Left lung (tissue), 10 donors: ENCODE results near the gene CRB2. TPM values are rescaled to one million over a fixed set of nuclear protein-coding genes. Genes with fewer than 3 reads are reported as not detected.
A peak's percentile ranks its signal among the peaks of the same experiment; 100 is the strongest.

Experiments
- ATAC-seq: fragments of 200-7000 bp; cut with Tn5 transposase; one replicate; pipeline ENCODE4 v1.9.1; 2020; ENCODE audit warnings: moderate library complexity
- DNase-seq, 4 donors: peaks; one replicate each; pipeline ENCODE4 v3.0.0-alpha.2; 2013 to 2020
- H3K27ac ChIP-seq, 2 donors: fragments of 200-600 bp; sonication (generic) in 1 of 2; one replicate each; pipeline versions ENCODE4 v1.5.0 to v1.8.0; 2020 to 2021
- H3K27me3 ChIP-seq, 2 donors: fragments of 200-600 bp; sonication (generic) in 1 of 2; one replicate each; pipeline versions ENCODE4 v1.5.0 to v1.8.0; 2020 to 2021
- H3K36me3 ChIP-seq, 2 donors: fragments of 200-600 bp; sonication (generic) in 1 of 2; one replicate each; pipeline versions ENCODE4 v1.5.0 to v1.8.0; 2020 to 2021
- H3K4me1 ChIP-seq, 2 donors: fragments of 200-600 bp; one replicate each; pipeline ENCODE4 v1.8.0; 2021
- H3K4me3 ChIP-seq, 2 donors: fragments of 200-600 bp; sonication (generic) in 1 of 2; one replicate each; pipeline versions ENCODE4 v1.5.0 to v1.8.0; 2020 to 2021; ENCODE audit warnings: mild to moderate bottlenecking in 1 of 2
- H3K9me3 ChIP-seq, 2 donors: fragments of 200-600 bp; sonication (generic) in 1 of 2; one replicate each; pipeline versions ENCODE4 v1.5.0 to v1.8.0; 2020 to 2021
- intact Hi-C, 2 donors: fragments of 100-400 bp; cut with DNase I; formaldehyde crosslinking; loops; one replicate each; pipeline versions ENCODE4 v1.11.2 to v1.14.2; 2022
- polyA plus RNA-seq, 6 donors: library from polyadenylated mRNA; unstranded; fragments of 120-200 nt; gene quantifications; one replicate each; pipeline ENCODE4 v1.2.1, GENCODE V29; 2013; ENCODE audit not compliant: insufficient read length in 6 of 6
- total RNA-seq, 2 donors: library from RNA; stranded (reverse); fragmentation: NEBNext Ultra II Directional; extraction: Animal tissue kit (Norgen Biotek cat#: 25700); gene quantifications; one replicate each; pipeline ENCODE4 v1.2.1, GENCODE V29; 2021
- TF ChIP-seq, protein P1 (sequence below), 2 donors: fragments of 200-600 bp; sonication (generic) in 1 of 2; IDR thresholded peaks; one replicate each; pipeline versions ENCODE4 v1.5.0 to v1.8.0; 2021; ENCODE audit warnings: antibody characterized with exemption in 2 of 2
- donor health status: DM: no; HTN: yes; CAD: no.
- donor health status: DM: no; HTN: no; CAD: no.

Gene CRB2
- total and polyA plus RNA-seq, 8 donors = 0.08 to 0.58 (median 0.34) TPM

DNA sequence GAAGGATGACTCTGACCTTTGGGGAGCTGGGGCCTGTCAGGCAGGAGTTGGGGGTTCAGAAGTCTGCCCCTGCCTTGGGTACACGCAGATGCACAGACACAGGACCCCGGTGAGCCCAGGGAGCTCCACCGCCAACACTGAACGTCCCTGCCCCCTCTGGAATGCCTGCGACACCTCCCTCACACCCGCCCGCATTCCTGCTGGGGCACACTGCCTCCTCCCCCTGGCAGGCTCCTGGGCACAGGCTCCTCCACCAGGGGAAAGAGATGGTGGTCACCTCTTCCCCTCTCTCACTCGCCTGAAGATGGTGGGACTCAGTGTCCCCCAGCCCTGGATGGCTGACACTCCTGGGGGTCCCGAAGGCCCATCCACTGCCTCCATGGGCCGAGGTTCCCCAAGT lies 12.0 kb downstream of the CRB2 start:
- intact Hi-C loops = no loop called here
- Histone ChIP-seq H3K4me3 (no peak overlapping the region), H3K27ac (no peak overlapping the region), H3K4me1 (no peaks in the 10 kb centered on the region), H3K27me3 (peaks cover 9 to 69% of the 10 kb centered on the region in 2 donors), H3K9me3 (no peaks in the 10 kb centered on the region), H3K36me3 (no peaks in the 10 kb centered on the region)
- TF ChIP-seq, protein P1, sequence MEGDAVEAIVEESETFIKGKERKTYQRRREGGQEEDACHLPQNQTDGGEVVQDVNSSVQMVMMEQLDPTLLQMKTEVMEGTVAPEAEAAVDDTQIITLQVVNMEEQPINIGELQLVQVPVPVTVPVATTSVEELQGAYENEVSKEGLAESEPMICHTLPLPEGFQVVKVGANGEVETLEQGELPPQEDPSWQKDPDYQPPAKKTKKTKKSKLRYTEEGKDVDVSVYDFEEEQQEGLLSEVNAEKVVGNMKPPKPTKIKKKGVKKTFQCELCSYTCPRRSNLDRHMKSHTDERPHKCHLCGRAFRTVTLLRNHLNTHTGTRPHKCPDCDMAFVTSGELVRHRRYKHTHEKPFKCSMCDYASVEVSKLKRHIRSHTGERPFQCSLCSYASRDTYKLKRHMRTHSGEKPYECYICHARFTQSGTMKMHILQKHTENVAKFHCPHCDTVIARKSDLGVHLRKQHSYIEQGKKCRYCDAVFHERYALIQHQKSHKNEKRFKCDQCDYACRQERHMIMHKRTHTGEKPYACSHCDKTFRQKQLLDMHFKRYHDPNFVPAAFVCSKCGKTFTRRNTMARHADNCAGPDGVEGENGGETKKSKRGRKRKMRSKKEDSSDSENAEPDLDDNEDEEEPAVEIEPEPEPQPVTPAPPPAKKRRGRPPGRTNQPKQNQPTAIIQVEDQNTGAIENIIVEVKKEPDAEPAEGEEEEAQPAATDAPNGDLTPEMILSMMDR (IDR thresholded peaks at IDR 0.05) = no peak
- peak; percentile 52 for ATAC-seq
- no peak for DNase-seq

DNA sequence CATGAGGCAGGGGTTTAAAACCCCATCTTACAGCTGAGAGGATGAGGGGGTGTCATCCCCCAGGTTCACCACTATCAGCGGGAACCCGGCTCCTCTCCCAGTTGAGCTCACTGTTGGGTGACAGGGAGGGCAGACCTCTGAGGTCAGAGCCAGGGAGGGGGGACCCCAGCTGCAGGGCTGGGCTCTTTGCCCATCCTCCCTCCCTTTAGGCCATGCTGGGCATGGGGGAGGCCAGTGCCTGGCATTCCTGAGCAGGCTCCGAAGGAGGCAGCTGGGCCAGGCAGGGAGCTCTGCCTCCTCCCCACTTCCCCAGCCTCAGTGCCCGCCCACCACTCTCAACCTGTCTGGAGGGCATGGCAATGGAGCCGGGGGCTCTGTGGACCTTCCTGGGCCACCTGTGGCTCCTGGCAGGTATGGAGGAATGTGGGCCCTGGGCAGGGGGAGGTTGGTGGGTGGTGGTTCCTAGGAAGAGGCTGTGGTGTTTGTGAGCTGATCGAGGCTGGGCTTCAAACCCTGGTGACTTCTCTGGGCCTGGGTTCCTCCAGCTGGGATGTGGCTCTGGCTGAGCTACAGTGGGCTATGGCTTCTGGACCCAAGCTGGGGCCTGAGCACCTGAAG lies 12.6 kb downstream of the CRB2 start:
- Histone ChIP-seq H3K4me1 (no peaks in the 10 kb centered on the region), H3K36me3 (no peaks in the 10 kb centered on the region), H3K27ac (no peak overlapping the region), H3K9me3 (no peaks in the 10 kb centered on the region), H3K4me3 (no peak overlapping the region), H3K27me3 (peaks cover 15 to 75% of the 10 kb centered on the region in 2 donors)
- TF ChIP-seq, protein P1 (IDR thresholded peaks at IDR 0.05) = no peak
- intact Hi-C loops = no loop called here
- DNase-seq (peak in 1 of 4 donors; percentile 51), ATAC-seq (no peak)

DNA sequence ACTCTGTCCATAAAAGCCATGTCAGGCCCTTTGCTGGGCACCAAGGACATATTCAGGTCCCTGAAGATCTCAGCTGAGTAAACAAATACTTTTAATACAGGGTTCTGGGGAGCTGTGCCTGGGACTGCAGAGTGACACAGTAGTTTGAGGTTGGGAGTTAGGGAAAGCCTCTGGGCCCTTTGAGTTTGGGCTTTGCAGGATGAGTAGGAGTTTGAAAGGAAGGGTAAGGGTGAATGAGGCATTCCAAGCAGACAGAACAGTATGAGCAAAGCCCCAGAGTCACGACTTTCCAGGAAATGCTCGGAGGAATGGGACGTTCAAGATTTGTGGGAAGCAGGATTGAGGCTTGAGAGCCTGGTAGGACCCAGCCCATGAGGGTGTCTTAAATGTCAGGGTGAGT lies 13.3 kb downstream of the CRB2 start:
- no peaks in the 10 kb centered on the region for H3K9me3 ChIP-seq
- H3K27ac ChIP-seq = no peak overlapping the region
- intact Hi-C loops = no loop called here
- no peaks in the 10 kb centered on the region for H3K4me1 ChIP-seq
- ATAC-seq (no peak), DNase-seq (no peak)
- no peaks in the 10 kb centered on the region for H3K36me3 ChIP-seq
- no peak overlapping the region for H3K4me3 ChIP-seq
- H3K27me3 ChIP-seq = peaks cover 21 to 82% of the 10 kb centered on the region in 2 donors
- TF ChIP-seq, protein P1 (IDR thresholded peaks at IDR 0.05) = no peak

DNA sequence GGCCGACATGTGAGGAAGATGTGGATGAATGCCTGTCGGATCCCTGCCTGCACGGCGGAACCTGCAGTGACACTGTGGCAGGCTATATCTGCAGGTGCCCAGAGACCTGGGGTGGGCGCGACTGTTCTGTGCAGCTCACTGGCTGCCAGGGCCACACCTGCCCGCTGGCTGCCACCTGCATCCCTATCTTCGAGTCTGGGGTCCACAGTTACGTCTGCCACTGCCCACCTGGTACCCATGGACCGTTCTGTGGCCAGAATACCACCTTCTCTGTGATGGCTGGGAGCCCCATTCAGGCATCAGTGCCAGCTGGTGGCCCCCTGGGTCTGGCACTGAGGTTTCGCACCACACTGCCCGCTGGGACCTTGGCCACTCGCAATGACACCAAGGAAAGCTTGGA lies 14.1 kb downstream of the CRB2 start:
- Histone ChIP-seq H3K36me3 (no peaks in the 10 kb centered on the region), H3K9me3 (no peaks in the 10 kb centered on the region), H3K4me3 (no peak overlapping the region), H3K27me3 (peaks cover 30 to 90% of the 10 kb centered on the region in 2 donors), H3K4me1 (no peaks in the 10 kb centered on the region), H3K27ac (no peak overlapping the region)
- ATAC-seq (no peak), DNase-seq (no peak)
- intact Hi-C loops = no loop called here
- TF ChIP-seq, protein P1 (IDR thresholded peaks at IDR 0.05) = no peak

DNA sequence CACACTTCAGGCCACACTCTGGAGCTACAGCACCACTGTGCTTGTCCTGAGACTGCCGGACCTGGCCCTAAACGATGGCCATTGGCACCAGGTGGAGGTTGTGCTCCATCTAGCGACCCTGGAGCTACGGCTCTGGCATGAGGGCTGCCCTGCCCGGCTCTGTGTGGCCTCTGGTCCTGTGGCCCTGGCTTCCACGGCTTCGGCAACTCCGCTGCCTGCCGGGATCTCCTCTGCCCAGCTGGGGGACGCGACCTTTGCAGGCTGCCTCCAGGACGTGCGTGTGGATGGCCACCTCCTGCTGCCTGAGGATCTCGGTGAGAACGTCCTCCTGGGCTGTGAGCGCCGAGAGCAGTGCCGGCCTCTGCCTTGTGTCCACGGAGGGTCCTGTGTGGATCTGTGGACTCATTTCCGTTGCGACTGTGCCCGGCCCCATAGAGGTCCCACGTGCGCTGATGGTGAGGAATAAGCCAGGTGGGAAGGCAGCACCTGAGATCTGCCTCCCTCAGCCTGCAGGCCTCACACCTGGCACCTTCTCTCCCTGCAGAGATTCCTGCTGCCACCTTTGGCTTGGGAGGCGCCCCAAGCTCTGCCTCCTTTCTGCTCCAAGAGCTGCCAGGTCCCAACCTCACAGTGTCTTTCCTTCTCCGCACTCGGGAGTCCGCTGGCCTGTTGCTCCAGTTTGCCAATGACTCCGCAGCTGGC lies 14.7 kb downstream of the CRB2 start:
- no peak overlapping the region for H3K4me3 ChIP-seq
- TF ChIP-seq, protein P1 (IDR thresholded peaks at IDR 0.05) = no peak
- no peaks in the 10 kb centered on the region for H3K36me3 ChIP-seq
- no peaks in the 10 kb centered on the region for H3K9me3 ChIP-seq
- peaks cover 30 to 95% of the 10 kb centered on the region in 2 donors for H3K27me3 ChIP-seq
- ATAC-seq (no peak), DNase-seq (no peak)
- peaks cover 0 to 2% of the 10 kb centered on the region in 2 donors for H3K4me1 ChIP-seq
- intact Hi-C loops = no loop called here
- no peak overlapping the region for H3K27ac ChIP-seq
